ENCODE data around the gene ATN1. TPM values are rescaled to one million over a fixed set of nuclear protein-coding genes. Genes with fewer than 3 reads are reported as not detected.

The ATN1 gene
- polyA plus RNA-seq, 3 donors: 38.1 to 127 (median 119) TPM

- 42 to 77% (median 44%) methylated on average over 22 of the region's 22 CpGs for WGBS, 3 donors
- H3K27ac ChIP-seq (ENCODE audit: low read depth, low read length): no peak overlapping the region
Observed at GRCh38 chr12:6952121-6952862, 24.5 kb downstream of the ATN1 start.

GRCh38 chr12:6952863-6953441, 25.2 kb downstream of the ATN1 start:
- 57 to 86% (median 69%) methylated on average over 14 to 15 of the region's 15 CpGs for WGBS, 3 donors
- no peak overlapping the region for H3K27ac ChIP-seq (ENCODE audit: low read depth, low read length)

GRCh38 chr12:6953442-6954315, 25.9 kb downstream of the ATN1 start:
- no peak overlapping the region for H3K27ac ChIP-seq (ENCODE audit: low read depth, low read length)
- 28 to 78% (median 34%) methylated on average over 20 to 24 of the region's 24 CpGs for WGBS, 3 donors

DNA sequence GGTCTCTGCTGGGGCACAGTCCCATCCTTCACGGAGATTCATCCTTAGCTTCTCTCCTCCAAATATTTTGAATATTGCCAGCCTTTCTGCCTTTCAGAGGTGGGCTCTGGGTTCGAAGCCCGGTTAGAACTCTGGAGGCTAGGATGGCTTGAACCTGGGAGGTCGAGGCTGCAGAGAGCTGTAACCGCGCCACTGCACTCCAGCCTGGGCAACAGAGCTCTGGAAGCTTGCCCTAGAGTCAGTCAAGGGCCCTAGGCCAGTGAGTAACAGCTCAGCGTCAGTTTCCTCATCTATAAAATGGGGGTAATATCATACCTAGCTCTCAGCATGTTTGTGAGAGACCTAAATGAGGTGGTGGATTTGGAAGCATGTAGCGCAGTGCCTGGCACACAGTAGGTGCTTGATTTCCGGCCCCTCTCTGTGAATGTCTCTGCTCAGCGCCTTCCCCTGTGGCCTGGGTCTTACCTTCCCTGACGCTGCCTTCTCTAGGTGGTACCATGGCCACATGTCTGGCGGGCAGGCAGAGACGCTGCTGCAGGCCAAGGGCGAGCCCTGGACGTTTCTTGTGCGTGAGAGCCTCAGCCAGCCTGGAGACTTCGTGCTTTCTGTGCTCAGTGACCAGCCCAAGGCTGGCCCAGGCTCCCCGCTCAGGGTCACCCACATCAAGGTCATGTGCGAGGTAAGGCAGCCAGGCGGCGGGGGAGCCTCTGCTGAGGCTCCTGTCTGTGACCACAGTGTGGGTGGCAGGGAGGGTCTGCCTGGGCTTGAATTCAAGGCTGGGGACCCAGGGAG, 26.8 kb downstream of the ATN1 start:
- 80 to 84% (median 81%) methylated on average over 21 of the region's 21 CpGs for WGBS, 3 donors
- no peak overlapping the region for H3K27ac ChIP-seq (ENCODE audit: low read depth, low read length)

DNA sequence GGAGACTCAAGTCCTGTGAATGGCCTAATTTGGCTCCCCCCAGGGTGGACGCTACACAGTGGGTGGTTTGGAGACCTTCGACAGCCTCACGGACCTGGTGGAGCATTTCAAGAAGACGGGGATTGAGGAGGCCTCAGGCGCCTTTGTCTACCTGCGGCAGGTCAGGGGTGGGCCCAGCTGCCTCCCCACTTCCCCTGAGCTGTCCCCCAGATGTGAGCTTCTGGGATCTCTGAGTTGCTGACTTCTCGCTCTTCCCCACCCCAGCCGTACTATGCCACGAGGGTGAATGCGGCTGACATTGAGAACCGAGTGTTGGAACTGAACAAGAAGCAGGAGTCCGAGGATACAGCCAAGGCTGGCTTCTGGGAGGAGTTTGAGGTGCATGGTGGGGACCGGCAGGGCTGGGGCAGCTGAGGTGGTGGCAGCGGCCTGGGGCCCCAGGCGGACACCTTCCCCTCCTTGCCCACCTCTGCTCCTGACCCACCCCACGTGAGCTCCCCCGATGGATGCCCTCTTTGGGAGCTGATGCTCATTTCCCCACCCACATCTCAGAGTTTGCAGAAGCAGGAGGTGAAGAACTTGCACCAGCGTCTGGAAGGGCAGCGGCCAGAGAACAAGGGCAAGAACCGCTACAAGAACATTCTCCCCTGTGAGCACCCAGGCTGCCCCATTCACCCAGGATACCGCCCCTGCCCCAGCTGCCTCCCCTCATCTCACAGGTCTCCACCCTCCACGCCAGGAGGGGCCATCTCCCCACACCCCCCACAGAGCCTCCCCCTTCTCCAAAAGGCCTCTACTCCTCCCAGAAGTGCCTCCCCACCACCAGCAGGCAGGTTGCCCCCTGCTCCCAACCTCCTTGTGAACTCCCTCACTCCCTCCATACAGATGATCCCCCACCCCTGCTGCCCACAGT, 27.6 kb downstream of the ATN1 start:
- H3K27ac ChIP-seq (ENCODE audit: low read depth, low read length): no peak overlapping the region

GRCh38 chr12:6956021-6956727, 28.4 kb downstream of the ATN1 start:
- 72 to 84% (median 73%) methylated on average over 28 of the region's 28 CpGs for WGBS, 3 donors
- no peak overlapping the region for H3K27ac ChIP-seq (ENCODE audit: low read depth, low read length)

More for the DNA sequence above, 27.6 kb downstream of the ATN1 start:
- WGBS, 3 donors: 86 to 94% (median 86%) methylated on average over 21 to 22 of the region's 22 CpGs

DNA sequence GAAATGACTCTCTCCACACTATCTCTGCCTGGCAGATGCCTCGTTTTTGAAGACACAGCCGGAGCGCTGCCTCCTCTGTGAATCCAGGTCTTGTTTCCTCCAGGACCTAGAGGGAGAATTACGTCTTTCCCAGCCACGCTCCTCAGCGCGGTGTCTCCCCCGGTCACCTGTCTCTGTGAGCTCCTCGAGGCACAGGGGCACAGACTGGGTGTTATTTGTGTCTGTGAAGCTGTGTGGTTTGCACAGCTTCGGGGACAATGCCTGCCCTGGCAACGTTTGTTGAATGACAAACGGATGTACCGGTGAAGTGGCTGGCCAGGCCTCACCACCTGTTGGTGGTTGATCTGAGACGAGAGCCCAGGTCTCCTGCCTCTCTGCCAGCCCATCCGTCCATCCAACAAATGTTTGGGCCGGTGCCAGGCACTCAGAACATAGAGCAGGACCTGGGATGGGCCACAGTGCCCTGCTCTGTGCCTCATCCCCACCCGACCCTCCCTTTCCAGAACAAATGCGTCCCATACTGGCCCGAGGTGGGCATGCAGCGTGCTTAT, 29.5 kb downstream of the ATN1 start:
- WGBS, 3 donors: 85 to 88% (median 85%) methylated on average over 20 of the region's 20 CpGs
- no peak overlapping the region for H3K27ac ChIP-seq (ENCODE audit: low read depth, low read length)

GRCh38 chr12:6957741-6958608, 30.2 kb downstream of the ATN1 start:
- H3K27ac ChIP-seq (ENCODE audit: low read depth, low read length): no peak overlapping the region
- WGBS, 3 donors: 81 to 93% (median 81%) methylated on average over 28 of the region's 28 CpGs

- 39 to 82% (median 41%) methylated on average over 10 of the region's 10 CpGs for WGBS, 3 donors
- no peak overlapping the region for H3K27ac ChIP-seq (ENCODE audit: low read depth, low read length)
Observed at GRCh38 chr12:6958609-6959057, 30.9 kb downstream of the ATN1 start.

DNA sequence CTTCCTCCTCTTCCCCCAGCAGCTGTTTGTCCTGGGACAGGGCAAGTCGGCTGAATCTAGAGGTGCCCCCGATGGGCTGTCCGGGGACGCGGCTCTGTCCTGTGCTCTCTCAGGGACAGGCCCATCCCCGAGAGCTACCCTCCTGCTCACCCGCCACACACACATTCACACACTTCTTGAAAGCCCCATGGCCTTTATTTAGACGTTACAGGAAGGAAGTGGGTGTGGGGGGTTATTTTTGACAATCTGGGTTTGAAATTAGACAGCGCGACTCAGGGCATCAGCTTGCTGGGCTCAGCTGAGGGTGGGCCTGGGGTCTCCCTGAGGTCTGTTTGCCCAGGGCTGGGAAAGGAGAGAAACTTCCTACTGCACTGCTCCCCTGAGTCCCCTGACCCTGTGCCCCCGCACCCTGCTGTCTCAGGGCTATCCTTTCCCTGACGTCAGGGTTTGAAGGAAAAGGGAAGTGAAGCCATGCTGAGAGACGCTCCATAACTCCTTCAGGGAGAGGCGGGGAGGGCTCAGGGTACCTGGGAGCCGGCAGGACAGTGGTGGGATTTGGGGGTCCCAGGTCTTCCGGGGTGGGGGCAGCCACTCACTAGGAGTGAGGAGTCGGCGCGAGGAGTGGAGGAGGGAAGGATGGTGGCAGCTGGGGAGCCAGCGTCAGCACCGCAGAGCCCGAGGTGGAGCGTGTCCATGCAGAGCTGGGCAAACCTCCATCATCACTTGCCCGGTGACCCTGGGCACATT, 31.5 kb downstream of the ATN1 start:
- 37 to 73% (median 48%) methylated on average over 23 to 24 of the region's 24 CpGs for WGBS, 3 donors
- H3K27ac ChIP-seq (ENCODE audit: low read depth, low read length): no peak overlapping the region

- 88 to 92% (median 89%) methylated on average over 25 to 26 of the region's 26 CpGs for WGBS, 3 donors
- H3K27ac ChIP-seq (ENCODE audit: low read depth, low read length): no peak overlapping the region
Observed at GRCh38 chr12:6959805-6960592, 32.2 kb downstream of the ATN1 start.

DNA sequence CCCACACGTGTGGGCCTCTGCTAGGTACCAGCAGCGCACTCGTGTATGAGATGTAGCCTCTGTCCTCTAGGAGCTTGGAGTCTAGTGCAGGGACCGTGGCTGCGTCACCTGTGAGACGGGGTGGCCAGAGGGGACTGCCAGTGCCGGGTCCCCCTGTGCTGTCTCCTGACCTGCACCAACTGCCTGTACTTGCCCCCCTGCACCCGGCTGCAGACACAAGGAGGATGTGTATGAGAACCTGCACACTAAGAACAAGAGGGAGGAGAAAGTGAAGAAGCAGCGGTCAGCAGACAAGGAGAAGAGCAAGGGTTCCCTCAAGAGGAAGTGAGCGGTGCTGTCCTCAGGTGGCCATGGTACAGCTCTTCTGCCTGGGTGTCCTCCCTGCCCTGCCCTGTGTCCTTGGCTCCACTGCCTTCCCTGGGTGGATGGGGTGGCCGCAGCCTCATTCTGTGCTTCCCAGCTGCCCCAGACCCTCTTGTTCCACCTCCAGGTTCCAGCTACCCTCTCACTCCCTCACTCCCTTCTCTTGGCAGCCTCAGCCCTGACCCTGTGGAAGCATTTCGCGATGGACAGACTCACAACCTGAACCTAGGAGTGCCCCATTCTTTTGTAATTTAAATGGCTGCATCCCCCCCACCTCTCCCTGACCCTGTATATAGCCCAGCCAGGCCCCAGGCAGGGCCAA, 33.0 kb downstream of the ATN1 start:
- no peak overlapping the region for H3K27ac ChIP-seq (ENCODE audit: low read depth, low read length)
- 76 to 82% (median 76%) methylated on average over 13 of the region's 13 CpGs for WGBS, 3 donors

- H3K27ac ChIP-seq (ENCODE audit: low read depth, low read length): no peak overlapping the region
- 31 to 36% (median 35%) methylated on average over 24 of the region's 24 CpGs for WGBS, 3 donors
Observed at GRCh38 chr12:6961278-6961694, 33.5 kb downstream of the ATN1 start.
